ENCODE measurements around the gene RRM2.
"Not testable (repeated sequence)": the region's sequence is repeated elsewhere in the genome, so short reads cannot be mapped to it uniquely, and the experiment has no call there.

The RRM2 gene

DNA sequence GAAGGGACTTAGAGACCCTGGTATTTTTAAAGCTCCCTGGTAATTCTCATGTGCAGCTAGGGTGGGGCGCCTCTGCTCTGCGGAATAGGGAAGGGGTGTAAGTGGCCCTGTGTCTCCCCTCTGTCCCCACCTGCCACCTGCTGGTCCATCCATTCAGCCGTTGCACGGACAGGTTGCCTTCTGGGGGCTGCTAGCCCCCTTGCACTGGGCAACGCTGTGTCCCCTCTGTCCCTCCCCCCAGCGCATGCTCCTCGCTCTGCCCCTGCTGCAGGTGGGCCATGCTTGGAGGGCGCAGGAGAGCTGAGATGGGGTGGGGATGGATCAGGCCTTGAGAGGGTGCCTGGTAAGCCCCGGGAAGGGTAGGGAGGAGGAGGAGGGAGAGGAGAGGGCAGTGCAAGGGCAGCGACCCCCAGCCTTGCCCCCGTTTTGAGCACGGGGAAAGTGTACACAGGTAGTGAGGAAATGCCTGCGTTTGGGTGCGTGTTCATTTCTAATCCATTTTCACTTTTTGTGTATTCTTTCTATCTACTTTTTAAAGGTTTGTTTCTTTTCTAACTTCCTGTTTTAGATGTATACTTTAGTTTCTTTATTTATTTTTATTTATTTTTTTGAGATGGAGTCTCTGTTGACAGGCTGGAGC is 23.9 kb downstream of the RRM2 start (continued):
- TF ChIP-seq KLF10 (tag by site-specific recombination; IDR thresholded peaks at IDR 0.05) (no peak), ZNF121 (tag by site-specific recombination; IDR thresholded peaks at IDR 0.05) (no peak), ZBTB48 (tag by site-specific recombination; IDR thresholded peaks at IDR 0.05) (no peak), ZNF521 (tag by site-specific recombination; IDR thresholded peaks at IDR 0.05) (no peak), ZNF529 (tag by site-specific recombination; IDR thresholded peaks at IDR 0.05; ENCODE audit: insufficient replicate concordance) (no peak), GLIS2 (tag by site-specific recombination; IDR thresholded peaks at IDR 0.05) (no peak), KLF1 (tag by site-specific recombination; IDR thresholded peaks at IDR 0.05) (no peak)
- TF ChIP-seq, protein P1, sequence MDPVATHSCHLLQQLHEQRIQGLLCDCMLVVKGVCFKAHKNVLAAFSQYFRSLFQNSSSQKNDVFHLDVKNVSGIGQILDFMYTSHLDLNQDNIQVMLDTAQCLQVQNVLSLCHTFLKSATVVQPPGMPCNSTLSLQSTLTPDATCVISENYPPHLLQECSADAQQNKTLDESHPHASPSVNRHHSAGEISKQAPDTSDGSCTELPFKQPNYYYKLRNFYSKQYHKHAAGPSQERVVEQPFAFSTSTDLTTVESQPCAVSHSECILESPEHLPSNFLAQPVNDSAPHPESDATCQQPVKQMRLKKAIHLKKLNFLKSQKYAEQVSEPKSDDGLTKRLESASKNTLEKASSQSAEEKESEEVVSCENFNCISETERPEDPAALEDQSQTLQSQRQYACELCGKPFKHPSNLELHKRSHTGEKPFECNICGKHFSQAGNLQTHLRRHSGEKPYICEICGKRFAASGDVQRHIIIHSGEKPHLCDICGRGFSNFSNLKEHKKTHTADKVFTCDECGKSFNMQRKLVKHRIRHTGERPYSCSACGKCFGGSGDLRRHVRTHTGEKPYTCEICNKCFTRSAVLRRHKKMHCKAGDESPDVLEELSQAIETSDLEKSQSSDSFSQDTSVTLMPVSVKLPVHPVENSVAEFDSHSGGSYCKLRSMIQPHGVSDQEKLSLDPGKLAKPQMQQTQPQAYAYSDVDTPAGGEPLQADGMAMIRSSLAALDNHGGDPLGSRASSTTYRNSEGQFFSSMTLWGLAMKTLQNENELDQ (tag by site-specific recombination; IDR thresholded peaks at IDR 0.05; ENCODE audit: low read depth), result no peak

DNA sequence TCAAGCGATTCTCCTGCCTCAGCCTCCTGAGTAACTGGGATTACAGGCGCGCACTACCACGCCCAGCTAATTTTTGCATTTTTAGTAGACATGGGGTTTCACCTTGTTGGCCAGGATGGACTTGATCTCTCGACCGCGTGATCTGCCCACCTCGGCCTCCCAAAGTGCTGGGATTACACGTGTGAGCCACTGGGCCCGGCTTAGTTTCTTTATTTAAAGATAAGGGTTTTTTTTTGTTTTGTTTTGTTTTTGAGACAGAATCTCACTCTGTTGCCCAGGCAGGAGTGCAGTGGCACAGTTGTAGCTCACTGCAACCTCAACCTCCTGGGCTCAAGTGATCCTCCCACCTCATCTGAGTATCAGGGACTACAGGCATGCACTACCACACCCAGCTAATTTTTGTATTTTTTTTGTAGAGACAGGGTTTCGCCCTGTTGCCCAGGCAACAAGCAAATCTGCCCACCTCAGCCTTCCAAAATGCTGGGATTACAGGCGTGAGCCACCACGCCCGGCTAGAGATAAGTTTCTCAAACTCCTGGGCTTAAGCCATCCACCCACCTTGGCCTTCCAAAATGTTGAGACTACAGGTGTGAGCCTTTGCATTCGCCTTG is 24.6 kb downstream of the RRM2 start:
- H3K27ac ChIP-seq (ENCODE audit: extremely low read depth, low read depth, low read length); H3K4me3 ChIP-seq (ENCODE audit: low read depth, low read length); H3K9me3 ChIP-seq (ENCODE audit: control insufficient read depth, insufficient read depth, low read depth, low read length); POLR2A ChIA-PET; CTCF ChIA-PET; H3K4me1 ChIP-seq (ENCODE audit: control insufficient read depth, insufficient read depth, low read length): not testable (repeated sequence)
- H3K36me3 ChIP-seq (ENCODE audit: control insufficient read depth in 2 of 2, insufficient read depth in 1 of 2, low read length in 2 of 2), result peaks cover 0 to 33% of the 10 kb centered on the region in 2 experiments; a peak in 2 of 3 replicates
- TF ChIP-seq KLF1 (tag by site-specific recombination; IDR thresholded peaks at IDR 0.05), result peak; percentile 51

DNA sequence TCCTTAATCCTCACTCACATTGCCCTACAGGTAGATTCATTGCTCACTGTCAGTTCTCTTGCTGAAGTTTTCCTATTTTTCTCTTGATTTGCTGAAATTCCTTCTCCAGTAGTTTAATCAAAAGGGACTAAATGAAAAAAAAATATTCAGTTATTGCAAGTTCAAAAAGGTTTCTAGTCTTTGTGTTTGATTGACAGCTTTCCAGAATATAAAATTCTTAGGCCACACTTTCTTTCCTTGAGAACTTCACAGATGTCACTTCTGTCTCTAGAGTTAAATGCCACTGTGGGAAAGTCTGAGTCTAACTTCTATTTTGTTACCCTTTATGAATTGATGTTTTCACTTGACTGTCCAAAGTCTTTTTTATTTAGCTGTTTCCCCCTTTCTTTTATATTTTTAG is 25.7 kb downstream of the RRM2 start:
- TF ChIP-seq, protein P2, sequence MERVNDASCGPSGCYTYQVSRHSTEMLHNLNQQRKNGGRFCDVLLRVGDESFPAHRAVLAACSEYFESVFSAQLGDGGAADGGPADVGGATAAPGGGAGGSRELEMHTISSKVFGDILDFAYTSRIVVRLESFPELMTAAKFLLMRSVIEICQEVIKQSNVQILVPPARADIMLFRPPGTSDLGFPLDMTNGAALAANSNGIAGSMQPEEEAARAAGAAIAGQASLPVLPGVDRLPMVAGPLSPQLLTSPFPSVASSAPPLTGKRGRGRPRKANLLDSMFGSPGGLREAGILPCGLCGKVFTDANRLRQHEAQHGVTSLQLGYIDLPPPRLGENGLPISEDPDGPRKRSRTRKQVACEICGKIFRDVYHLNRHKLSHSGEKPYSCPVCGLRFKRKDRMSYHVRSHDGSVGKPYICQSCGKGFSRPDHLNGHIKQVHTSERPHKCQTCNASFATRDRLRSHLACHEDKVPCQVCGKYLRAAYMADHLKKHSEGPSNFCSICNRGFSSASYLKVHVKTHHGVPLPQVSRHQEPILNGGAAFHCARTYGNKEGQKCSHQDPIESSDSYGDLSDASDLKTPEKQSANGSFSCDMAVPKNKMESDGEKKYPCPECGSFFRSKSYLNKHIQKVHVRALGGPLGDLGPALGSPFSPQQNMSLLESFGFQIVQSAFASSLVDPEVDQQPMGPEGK (tag by site-specific recombination; IDR thresholded peaks at IDR 0.05), result no peak
- TF ChIP-seq, protein P3, sequence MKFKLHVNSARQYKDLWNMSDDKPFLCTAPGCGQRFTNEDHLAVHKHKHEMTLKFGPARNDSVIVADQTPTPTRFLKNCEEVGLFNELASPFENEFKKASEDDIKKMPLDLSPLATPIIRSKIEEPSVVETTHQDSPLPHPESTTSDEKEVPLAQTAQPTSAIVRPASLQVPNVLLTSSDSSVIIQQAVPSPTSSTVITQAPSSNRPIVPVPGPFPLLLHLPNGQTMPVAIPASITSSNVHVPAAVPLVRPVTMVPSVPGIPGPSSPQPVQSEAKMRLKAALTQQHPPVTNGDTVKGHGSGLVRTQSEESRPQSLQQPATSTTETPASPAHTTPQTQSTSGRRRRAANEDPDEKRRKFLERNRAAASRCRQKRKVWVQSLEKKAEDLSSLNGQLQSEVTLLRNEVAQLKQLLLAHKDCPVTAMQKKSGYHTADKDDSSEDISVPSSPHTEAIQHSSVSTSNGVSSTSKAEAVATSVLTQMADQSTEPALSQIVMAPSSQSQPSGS (tag by site-specific recombination; IDR thresholded peaks at IDR 0.05; ENCODE audit: low read depth), result no peak
- TF ChIP-seq ZNF558 (tag by site-specific recombination; IDR thresholded peaks at IDR 0.05) (no peak), ZNF624 (tag by site-specific recombination; IDR thresholded peaks at IDR 0.05) (no peak), ZNF670 (tag by site-specific recombination; IDR thresholded peaks at IDR 0.05; ENCODE audit: low read depth) (no peak), ZNF416 (tag by site-specific recombination; IDR thresholded peaks at IDR 0.05) (no peak), ZNF37A (tag by site-specific recombination; IDR thresholded peaks at IDR 0.05) (no peak), MEIS1 (CRISPR knock-in tag; IDR thresholded peaks at IDR 0.05; ENCODE audit: borderline replicate concordance) (no peak), ZFP41 (tag by site-specific recombination; IDR thresholded peaks at IDR 0.05; ENCODE audit: borderline replicate concordance) (no peak), ZNF785 (tag by site-specific recombination; IDR thresholded peaks at IDR 0.05) (no peak), ZNF843 (tag by site-specific recombination; IDR thresholded peaks at IDR 0.05) (no peak), ZNF555 (tag by site-specific recombination; conservative IDR thresholded peaks at IDR 0.05) (no peak), GLI2 (tag by site-specific recombination; IDR thresholded peaks at IDR 0.05; ENCODE audit: borderline replicate concordance, low read depth) (no peak), ZNF391 (tag by site-specific recombination; IDR thresholded peaks at IDR 0.05; ENCODE audit: borderline replicate concordance, low read depth) (no peak)
- Histone ChIP-seq H3K36me3 (ENCODE audit: control insufficient read depth in 2 of 2, insufficient read depth in 1 of 2, low read length in 2 of 2) (peaks cover 3 to 30% of the 10 kb centered on the region in 2 experiments; a peak in 2 of 3 replicates), H3K27ac (ENCODE audit: extremely low read depth, low read depth, low read length) (no peak overlapping the region), H3K9me3 (ENCODE audit: control insufficient read depth, insufficient read depth, low read depth, low read length) (no peaks in the 10 kb centered on the region), H3K4me3 (ENCODE audit: low read depth, low read length) (no peak overlapping the region), H3K4me1 (ENCODE audit: control insufficient read depth, insufficient read depth, low read length) (no peaks in the 10 kb centered on the region)
- ChIA-PET CTCF (interaction anchor here (0.6 to 1.1 kb wide), 2 partner anchors 20 to 263 kb away, joined by 3 read pairs; no protein-coding TSS in a partner anchor), POLR2A (interaction anchor here (0.6 kb wide), 1 partner anchor 26 kb away, joined by 3 read pairs; no protein-coding TSS in a partner anchor)

Data from HEK293 (cell line).